Trophoblast cell (in vitro differentiated cells and primary cell): ENCODE data around the gene DHFR.

Experiments used
- DNase-seq, 2 donors: peaks; one replicate each; pipeline ENCODE4 v3.0.0-alpha.2; 2016
- H2AFZ ChIP-seq: 2 replicates; pipeline ENCODE4 v1.6.1; 2013; ENCODE audit warnings: low read length, moderate library complexity, mild to moderate bottlenecking; ENCODE audit not compliant: insufficient read depth, poor library complexity
- H2AK5ac ChIP-seq: 2 replicates; pipeline ENCODE4 v1.6.1; 2013; ENCODE audit warnings: mild to moderate bottlenecking, low read length
- H2BK120ac ChIP-seq: 2 replicates; pipeline ENCODE4 v1.6.1; 2013; ENCODE audit warnings: low read length, mild to moderate bottlenecking, moderate library complexity; ENCODE audit not compliant: insufficient read depth, poor library complexity
- H2BK12ac ChIP-seq: 2 replicates; pipeline ENCODE4 v1.6.1; 2013; ENCODE audit warnings: mild to moderate bottlenecking, low read length, moderate library complexity
- H2BK5ac ChIP-seq: 2 replicates; pipeline ENCODE4 v1.6.1; 2013; ENCODE audit warnings: low read length, low read depth, moderate library complexity, mild to moderate bottlenecking; ENCODE audit not compliant: poor library complexity
- H3K14ac ChIP-seq: 2 replicates; pipeline ENCODE4 v1.6.1; 2013; ENCODE audit warnings: mild to moderate bottlenecking, low read length
- H3K18ac ChIP-seq: 2 replicates; pipeline ENCODE4 v1.6.1; 2013; ENCODE audit warnings: mild to moderate bottlenecking, low read length
- H3K23ac ChIP-seq: 2 replicates; pipeline ENCODE4 v1.6.1; 2013; ENCODE audit warnings: low read length
- H3K27ac ChIP-seq: 2 replicates; pipeline ENCODE4 v1.5.1; 2013; ENCODE audit warnings: low read depth, mild to moderate bottlenecking, inconsistent platforms, low read length, moderate library complexity
- H3K27me3 ChIP-seq: 2 replicates; pipeline ENCODE4 v1.6.1; 2013; ENCODE audit warnings: inconsistent platforms, mild to moderate bottlenecking, low read length, moderate library complexity; ENCODE audit not compliant: insufficient read depth
- H3K36me3 ChIP-seq, 2 experiments: 1 replicate in 1 of 2; 2 replicates in 1 of 2; pipeline ENCODE4 v1.6.1; 2013; ENCODE audit warnings: low read length in 2 of 2, mild to moderate bottlenecking in 2 of 2, moderate library complexity in 1 of 2; ENCODE audit not compliant: insufficient read depth in 2 of 2, control insufficient read depth in 1 of 2
- H3K4ac ChIP-seq: 2 replicates; pipeline ENCODE4 v1.6.1; 2013; ENCODE audit warnings: low read depth, mild to moderate bottlenecking, low read length, moderate library complexity
- H3K4me1 ChIP-seq, 2 experiments: 1 replicate in 1 of 2; 2 replicates in 1 of 2; pipeline ENCODE4 v1.6.1; 2013; ENCODE audit warnings: low read length in 2 of 2, mild to moderate bottlenecking in 2 of 2, moderate library complexity in 1 of 2; ENCODE audit not compliant: insufficient read depth in 2 of 2, control insufficient read depth in 1 of 2
- H3K4me2 ChIP-seq: 2 replicates; pipeline ENCODE4 v1.6.1; 2013; ENCODE audit warnings: inconsistent platforms, mild to moderate bottlenecking, low read length, moderate library complexity
- H3K4me3 ChIP-seq: 2 replicates; pipeline ENCODE4 v1.5.1; 2013; ENCODE audit warnings: mild to moderate bottlenecking, low read depth, low read length, inconsistent platforms
- H3K79me1 ChIP-seq: one replicate; pipeline ENCODE4 v1.6.1; 2013; ENCODE audit warnings: low read length
- H3K79me2 ChIP-seq: 2 replicates; pipeline ENCODE4 v1.6.1; 2013; ENCODE audit warnings: low read length, mild to moderate bottlenecking; ENCODE audit not compliant: control insufficient read depth, insufficient read depth, poor library complexity
- H3K9ac ChIP-seq: 2 replicates; pipeline ENCODE4 v1.6.1; 2013; ENCODE audit warnings: mild to moderate bottlenecking, low read length
- H3K9me3 ChIP-seq: 2 replicates; pipeline ENCODE4 v1.6.1; 2013; ENCODE audit warnings: low read depth, mild to moderate bottlenecking, control low read depth, inconsistent platforms, low read length; ENCODE audit not compliant: insufficient read depth
- H4K12ac ChIP-seq: 2 replicates; pipeline ENCODE4 v1.6.1; 2013; ENCODE audit warnings: low read depth, mild to moderate bottlenecking, low read length, moderate library complexity
- H4K8ac ChIP-seq: 2 replicates; pipeline ENCODE4 v1.6.1; 2013; ENCODE audit warnings: low read depth, mild to moderate bottlenecking, low read length, moderate library complexity
- H4K91ac ChIP-seq: one replicate; pipeline ENCODE4 v1.6.1; 2013; ENCODE audit warnings: low read depth, mild to moderate bottlenecking, low read length, moderate library complexity
- WGBS: extraction: QIAGEN DNeasy Blood & Tissue Kit; methylation state at CpG from one replicate; pipeline ENCODE4 v1.1.7; 2013; ENCODE audit warnings: missing lambda C conversion rate; ENCODE audit not compliant: insufficient read length, insufficient coverage; ENCODE audit errors: extremely low coverage; 5-methylcytosine and 5-hydroxymethylcytosine counted together

DHFR gene

GRCh38 chr5:80676706-80677105 is 21.9 kb upstream of the DHFR start:
- no CpG with 5 or more reads among the region's 6 CpGs for WGBS
- H3K4me3 ChIP-seq = no peak overlapping the region
- no peak overlapping the region for H3K23ac ChIP-seq
- H3K36me3 ChIP-seq = peaks cover 5 to 13% of the 10 kb centered on the region in 2 experiments
- H4K91ac ChIP-seq = no peak overlapping the region
- no peak overlapping the region for H3K4ac ChIP-seq
- H4K12ac ChIP-seq = no peak overlapping the region
- no peak overlapping the region for H3K27ac ChIP-seq
- no peak overlapping the region for H4K8ac ChIP-seq
- H3K79me2 ChIP-seq = no peaks in the 10 kb centered on the region
- no peak overlapping the region for H3K18ac ChIP-seq
- H2BK5ac ChIP-seq = no peak overlapping the region
- H3K79me1 ChIP-seq = no peaks in the 10 kb centered on the region
- no peak overlapping the region for H3K4me2 ChIP-seq
- no peak overlapping the region for H2AFZ ChIP-seq
- H2AK5ac ChIP-seq = no peak overlapping the region
- no peaks in the 10 kb centered on the region for H3K9me3 ChIP-seq
- H3K4me1 ChIP-seq = no peaks in the 10 kb centered on the region
- H3K27me3 ChIP-seq = no peaks in the 10 kb centered on the region
- H2BK120ac ChIP-seq = no peak overlapping the region
- H3K14ac ChIP-seq = no peak overlapping the region
- no peak overlapping the region for H2BK12ac ChIP-seq
- DNase-seq = no peak
- no peak overlapping the region for H3K9ac ChIP-seq

- no peaks in the 10 kb centered on the region for H3K27me3 ChIP-seq
- H3K18ac ChIP-seq = no peak overlapping the region
- H2BK12ac ChIP-seq = no peak overlapping the region
- H3K79me1 ChIP-seq = no peaks in the 10 kb centered on the region
- peaks cover 15 to 16% of the 10 kb centered on the region in 2 experiments for H3K36me3 ChIP-seq
- no peak overlapping the region for H3K4me3 ChIP-seq
- H2AK5ac ChIP-seq = no peak overlapping the region
- WGBS = no CpG with 5 or more reads among the region's 7 CpGs
- H3K4ac ChIP-seq = no peak overlapping the region
- H3K27ac ChIP-seq = no peak overlapping the region
- no peak overlapping the region for H2BK120ac ChIP-seq
- no peaks in the 10 kb centered on the region for H3K4me1 ChIP-seq
- peak; percentile 59 to 91 for DNase-seq
- no peak overlapping the region for H2BK5ac ChIP-seq
- no peak overlapping the region for H3K23ac ChIP-seq
- H4K8ac ChIP-seq = no peak overlapping the region
- no peak overlapping the region for H4K91ac ChIP-seq
- H4K12ac ChIP-seq = no peak overlapping the region
- no peak overlapping the region for H2AFZ ChIP-seq
- H3K9me3 ChIP-seq = no peaks in the 10 kb centered on the region
- H3K9ac ChIP-seq = no peak overlapping the region
- no peak overlapping the region for H3K4me2 ChIP-seq
- H3K14ac ChIP-seq = no peak overlapping the region
- H3K79me2 ChIP-seq = no peaks in the 10 kb centered on the region
Observed at GRCh38 chr5:80672140-80672736, 17.5 kb upstream of the DHFR start.

- no peak overlapping the region for H2BK120ac ChIP-seq
- H3K4me2 ChIP-seq = no peak overlapping the region
- H3K4ac ChIP-seq = no peak overlapping the region
- H4K91ac ChIP-seq = no peak overlapping the region
- no peak overlapping the region for H2BK12ac ChIP-seq
- no peaks in the 10 kb centered on the region for H3K9me3 ChIP-seq
- WGBS = no CpG with 5 or more reads among the region's 16 CpGs
- H3K4me1 ChIP-seq = no peaks in the 10 kb centered on the region
- no peak for DNase-seq
- H4K12ac ChIP-seq = no peak overlapping the region
- no peak overlapping the region for H3K27ac ChIP-seq
- H3K27me3 ChIP-seq = no peaks in the 10 kb centered on the region
- peaks cover 13 to 15% of the 10 kb centered on the region in 2 experiments for H3K36me3 ChIP-seq
- no peaks in the 10 kb centered on the region for H3K79me1 ChIP-seq
- no peak overlapping the region for H3K23ac ChIP-seq
- no peak overlapping the region for H2AK5ac ChIP-seq
- H4K8ac ChIP-seq = no peak overlapping the region
- H3K9ac ChIP-seq = no peak overlapping the region
- no peak overlapping the region for H3K14ac ChIP-seq
- H2AFZ ChIP-seq = no peak overlapping the region
- no peak overlapping the region for H2BK5ac ChIP-seq
- no peaks in the 10 kb centered on the region for H3K79me2 ChIP-seq
- no peak overlapping the region for H3K4me3 ChIP-seq
- H3K18ac ChIP-seq = no peak overlapping the region
Observed at GRCh38 chr5:80668016-80668969, 13.5 kb upstream of the DHFR start.

- Histone ChIP-seq H3K4me1 (no peaks in the 10 kb centered on the region), H3K4me3 (no peak overlapping the region), H3K23ac (no peak overlapping the region), H4K8ac (no peak overlapping the region), H3K9me3 (no peaks in the 10 kb centered on the region), H2BK5ac (no peak overlapping the region), H4K12ac (no peak overlapping the region), H3K4ac (no peak overlapping the region), H4K91ac (no peak overlapping the region), H3K4me2 (no peak overlapping the region), H2AFZ (no peak overlapping the region), H3K18ac (no peak overlapping the region), H2BK12ac (no peak overlapping the region), H3K79me2 (no peaks in the 10 kb centered on the region), H3K36me3 (peaks cover 9 to 13% of the 10 kb centered on the region in 2 experiments), H3K79me1 (no peaks in the 10 kb centered on the region), H3K27ac (no peak overlapping the region), H3K27me3 (no peaks in the 10 kb centered on the region), H3K14ac (no peak overlapping the region), H2AK5ac (no peak overlapping the region), H2BK120ac (no peak overlapping the region), H3K9ac (no peak overlapping the region)
- DNase-seq = no peak
- WGBS = no CpG with 5 or more reads among the region's 8 CpGs
Observed at GRCh38 chr5:80667384-80667783, 12.6 kb upstream of the DHFR start.
